ENCODE measurements around the gene PCYT1A. TPM values are rescaled to one million over a fixed set of nuclear protein-coding genes. Genes with fewer than 3 reads are reported as not detected.
"Not testable (repeated sequence)": the region's sequence is repeated elsewhere in the genome, so short reads cannot be mapped to it uniquely, and the experiment has no call there.

Gene PCYT1A
- total and polyA plus RNA-seq, 10 of the 15 experiments (the other 5 are each of a cell fraction or from before 2014, with no cell fraction given) = 10.8 to 64.3 (median 48.6) TPM

DNA sequence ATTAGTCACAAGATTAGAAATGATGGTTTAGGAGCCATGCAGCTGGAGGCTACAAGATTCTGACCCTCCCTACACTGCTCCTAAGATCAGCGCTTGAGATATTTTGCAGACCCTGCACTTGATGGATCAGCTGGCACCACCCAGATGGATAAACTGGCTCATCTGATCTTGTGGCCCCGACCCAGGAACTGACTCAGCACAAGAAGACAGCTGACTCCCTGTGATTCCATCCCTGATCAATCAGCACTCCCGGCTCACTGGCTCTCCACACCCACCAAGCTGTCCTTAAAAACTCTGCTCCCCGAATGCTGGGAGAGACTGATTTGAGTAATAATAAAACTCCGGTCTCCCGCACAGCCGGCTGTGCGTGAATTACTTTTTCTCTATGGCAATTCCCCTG is 15.4 kb upstream of the PCYT1A start:
- FAIRE-seq; H3K79me2 ChIP-seq (ENCODE audit: control insufficient read depth, insufficient read depth, low read length); BruUV-seq (replicated peaks); H3K9me3 ChIP-seq (replicated peaks; ENCODE audit: control insufficient read depth, insufficient read depth, low read length); H3K27me3 ChIP-seq (replicated peaks in 1 of 2; ENCODE audit: control insufficient read depth in 2 of 2, insufficient read depth in 2 of 2, low read length in 1 of 2); DNase-seq (ENCODE audit: low read depth, low spot score); SMC1A ChIA-PET (ENCODE audit: uncharacterized antibody, unreplicated experiment); H3K4me2 ChIP-seq (ENCODE audit: control insufficient read depth, insufficient read depth); H3K4me3 ChIP-seq; intact Hi-C loops (cut with micrococcal nuclease; ENCODE audit: unreplicated experiment); RAD21 ChIA-PET (ENCODE audit: unreplicated experiment); CTCF ChIA-PET; H3K4me1 ChIP-seq (ENCODE audit: control insufficient read depth, insufficient read depth, low read length); H3K9ac ChIP-seq (ENCODE audit: control insufficient read depth, insufficient read depth, low read length); H3K27ac ChIP-seq (ENCODE audit: control insufficient read depth, insufficient read depth); H3K36me3 ChIP-seq (ENCODE audit: control insufficient read depth in 2 of 2, insufficient read depth in 2 of 2, low read length in 1 of 2); ATAC-seq; H4K20me1 ChIP-seq (ENCODE audit: control insufficient read depth, insufficient read depth); in situ Hi-C loops (cut with MboI); H2AFZ ChIP-seq (ENCODE audit: control insufficient read depth, low read depth, low read length): not testable (repeated sequence)
- WGBS (ENCODE audit: insufficient coverage, insufficient replicate concordance, low lambda C conversion rate, missing lambda C conversion rate) = 98% methylated on average over 8 of the region's 8 CpGs
- POLR2A ChIA-PET = interaction anchor here (0.6 to 0.8 kb wide), 3 partner anchors 12 to 30 kb away, joined by 3 read pairs; no protein-coding TSS in a partner anchor

DNA sequence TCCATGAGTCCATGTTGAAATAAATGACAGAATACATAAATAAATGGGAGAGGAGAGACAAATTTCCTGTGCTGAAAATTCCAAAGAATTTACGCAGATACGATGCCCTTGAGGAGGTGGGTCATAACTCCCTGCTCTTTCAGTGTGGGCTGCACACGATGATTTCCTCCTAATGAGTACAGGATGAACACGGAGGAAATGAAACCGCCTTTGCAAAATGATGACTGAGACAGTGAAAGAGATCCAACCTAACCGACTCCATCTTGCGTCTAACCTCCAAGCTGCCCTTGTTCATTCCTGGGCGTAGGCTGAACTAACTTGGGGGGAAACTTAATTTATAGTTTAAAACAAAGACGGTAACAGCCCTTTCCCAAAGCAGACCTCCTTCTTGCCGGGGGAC is 15.0 kb upstream of the PCYT1A start:
- TF ChIP-seq SPI1 (IDR thresholded peaks at IDR 0.05; ENCODE audit: borderline replicate concordance, insufficient read depth, low read depth, low read length) = peak; percentile 34; the same call in 1 of the 2 replicates
- H3K4me2 ChIP-seq (ENCODE audit: control insufficient read depth, insufficient read depth); H3K27ac ChIP-seq (ENCODE audit: control insufficient read depth, insufficient read depth); intact Hi-C loops (cut with micrococcal nuclease; ENCODE audit: unreplicated experiment); SMC1A ChIA-PET (ENCODE audit: uncharacterized antibody, unreplicated experiment); H3K36me3 ChIP-seq (ENCODE audit: control insufficient read depth in 2 of 2, insufficient read depth in 2 of 2, low read length in 1 of 2); CTCF ChIA-PET; in situ Hi-C loops (cut with MboI); BruUV-seq (replicated peaks); H3K4me1 ChIP-seq (ENCODE audit: control insufficient read depth, insufficient read depth, low read length); DNase-seq (ENCODE audit: low read depth, low spot score); FAIRE-seq; H3K27me3 ChIP-seq (replicated peaks in 1 of 2; ENCODE audit: control insufficient read depth in 2 of 2, insufficient read depth in 2 of 2, low read length in 1 of 2); H4K20me1 ChIP-seq (ENCODE audit: control insufficient read depth, insufficient read depth); H3K4me3 ChIP-seq; H2AFZ ChIP-seq (ENCODE audit: control insufficient read depth, low read depth, low read length); H3K79me2 ChIP-seq (ENCODE audit: control insufficient read depth, insufficient read depth, low read length); H3K9ac ChIP-seq (ENCODE audit: control insufficient read depth, insufficient read depth, low read length); H3K9me3 ChIP-seq (replicated peaks; ENCODE audit: control insufficient read depth, insufficient read depth, low read length): not testable (repeated sequence)
- POLR2A ChIA-PET = interaction anchor here (0.8 kb wide), 1 partner anchor 30 kb away, joined by 3 read pairs; no protein-coding TSS in a partner anchor
- peak; percentile 72 for ATAC-seq
- RAD21 ChIA-PET (ENCODE audit: unreplicated experiment) = interaction anchor here (1.1 kb wide), 1 partner anchor 128 kb away, joined by 3 read pairs; no protein-coding TSS in a partner anchor
- 22% methylated on average over 8 of the region's 10 CpGs for WGBS (ENCODE audit: insufficient coverage, insufficient replicate concordance, low lambda C conversion rate, missing lambda C conversion rate)

All from GM12878 (cell line).